Measurements from ENCODE around the gene SCAMP4.

DNA sequence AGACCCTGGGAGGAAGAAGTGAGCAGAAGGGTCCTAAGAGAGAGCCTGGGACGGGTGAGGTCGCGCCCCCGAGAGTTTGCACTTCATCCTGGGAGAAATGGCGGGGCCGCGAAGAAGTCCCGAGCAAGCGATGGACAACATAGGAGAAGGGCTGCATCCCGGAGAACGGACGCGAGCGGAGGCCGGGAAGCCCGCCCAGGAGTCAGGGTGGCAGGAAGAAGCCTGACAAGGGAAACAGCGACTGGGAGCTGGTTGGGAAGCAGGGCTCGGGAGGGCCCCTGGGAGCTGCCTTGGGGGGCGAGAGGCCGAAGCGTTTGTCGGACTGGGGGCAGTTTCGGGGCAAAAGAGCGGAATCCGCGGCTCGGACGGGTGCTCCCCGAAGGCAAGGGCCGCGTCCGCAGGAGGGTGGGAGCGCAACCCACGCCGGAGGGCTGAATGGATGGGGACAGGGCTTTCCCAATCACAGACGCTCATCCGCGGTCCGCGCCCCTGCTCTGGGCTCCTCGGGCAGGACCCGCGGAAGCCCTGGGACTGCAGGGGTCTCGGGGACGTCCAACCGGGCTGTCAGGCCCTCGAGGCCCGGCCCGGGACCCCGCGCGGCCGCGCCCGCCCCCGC, 20.4 kb upstream of the SCAMP4 start:
- TF ChIP-seq POLR2A (IDR thresholded peaks at IDR 0.05), result no peak
- TF ChIP-seq, protein P1, sequence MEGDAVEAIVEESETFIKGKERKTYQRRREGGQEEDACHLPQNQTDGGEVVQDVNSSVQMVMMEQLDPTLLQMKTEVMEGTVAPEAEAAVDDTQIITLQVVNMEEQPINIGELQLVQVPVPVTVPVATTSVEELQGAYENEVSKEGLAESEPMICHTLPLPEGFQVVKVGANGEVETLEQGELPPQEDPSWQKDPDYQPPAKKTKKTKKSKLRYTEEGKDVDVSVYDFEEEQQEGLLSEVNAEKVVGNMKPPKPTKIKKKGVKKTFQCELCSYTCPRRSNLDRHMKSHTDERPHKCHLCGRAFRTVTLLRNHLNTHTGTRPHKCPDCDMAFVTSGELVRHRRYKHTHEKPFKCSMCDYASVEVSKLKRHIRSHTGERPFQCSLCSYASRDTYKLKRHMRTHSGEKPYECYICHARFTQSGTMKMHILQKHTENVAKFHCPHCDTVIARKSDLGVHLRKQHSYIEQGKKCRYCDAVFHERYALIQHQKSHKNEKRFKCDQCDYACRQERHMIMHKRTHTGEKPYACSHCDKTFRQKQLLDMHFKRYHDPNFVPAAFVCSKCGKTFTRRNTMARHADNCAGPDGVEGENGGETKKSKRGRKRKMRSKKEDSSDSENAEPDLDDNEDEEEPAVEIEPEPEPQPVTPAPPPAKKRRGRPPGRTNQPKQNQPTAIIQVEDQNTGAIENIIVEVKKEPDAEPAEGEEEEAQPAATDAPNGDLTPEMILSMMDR (IDR thresholded peaks at IDR 0.05 in 4 of 5, conservative IDR thresholded peaks at IDR 0.05 in 1 of 5), result no peak

Data from gastrocnemius medialis (tissue), 4 donors.